ENCODE measurements around the gene NCOA5.

The NCOA5 gene

GRCh38 chr20:46025376-46025783 is 64.4 kb downstream of the NCOA5 start:
- Histone ChIP-seq H3K4me3 (ENCODE audit: extremely low read depth, insufficient read depth, low read length, poor library complexity, severe bottlenecking) (no peak overlapping the region), H3K27ac (ENCODE audit: low read depth, low read length, severe bottlenecking) (no peak overlapping the region), H3K36me3 (ENCODE audit: control insufficient read depth, insufficient read depth, low read length) (no peaks in the 10 kb centered on the region), H3K4me1 (ENCODE audit: control insufficient read depth, insufficient read depth, low read length, poor library complexity, severe bottlenecking) (peaks cover 12% of the 10 kb centered on the region), H3K9me3 (ENCODE audit: control insufficient read depth, low read length) (no peaks in the 10 kb centered on the region)
- WGBS, 2 experiments (ENCODE audit: insufficient coverage in 2 of 2), result 77 to 82% methylated on average over 8 to 9 of the region's 10 CpGs

DNA sequence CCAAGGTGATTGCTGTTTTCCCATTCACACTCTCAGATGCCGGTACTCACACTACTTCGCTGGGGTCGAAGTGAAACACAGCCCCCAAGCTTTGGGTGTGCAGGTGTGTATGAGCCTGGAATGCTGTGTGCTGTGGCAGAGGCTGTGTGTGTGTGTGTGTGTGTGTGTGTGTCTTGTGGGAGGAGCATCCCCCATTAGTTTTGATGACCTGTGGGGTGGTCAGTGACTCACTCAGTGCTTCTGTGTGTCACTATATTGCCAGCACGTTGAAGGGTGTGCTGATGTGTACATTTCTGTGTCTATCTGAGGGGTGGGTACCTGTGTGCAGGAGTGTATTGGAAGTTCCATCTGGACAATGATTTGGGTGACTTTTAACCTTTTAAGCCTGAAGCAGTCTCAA is 65.8 kb downstream of the NCOA5 start:
- peaks cover 5% of the 10 kb centered on the region for H3K4me1 ChIP-seq (ENCODE audit: control insufficient read depth, insufficient read depth, low read length, poor library complexity, severe bottlenecking)
- no peak overlapping the region for H3K4me3 ChIP-seq (ENCODE audit: extremely low read depth, insufficient read depth, low read length, poor library complexity, severe bottlenecking)
- no peaks in the 10 kb centered on the region for H3K9me3 ChIP-seq (ENCODE audit: control insufficient read depth, low read length)
- H3K36me3 ChIP-seq (ENCODE audit: control insufficient read depth, insufficient read depth, low read length), result no peaks in the 10 kb centered on the region
- H3K27ac ChIP-seq (ENCODE audit: low read depth, low read length, severe bottlenecking), result no peak overlapping the region
- 75% methylated on average over 1 of the region's 4 CpGs; no CpG with 5 or more reads in 1 of the 2 experiments for WGBS, 2 experiments (ENCODE audit: insufficient coverage in 2 of 2)

DNA sequence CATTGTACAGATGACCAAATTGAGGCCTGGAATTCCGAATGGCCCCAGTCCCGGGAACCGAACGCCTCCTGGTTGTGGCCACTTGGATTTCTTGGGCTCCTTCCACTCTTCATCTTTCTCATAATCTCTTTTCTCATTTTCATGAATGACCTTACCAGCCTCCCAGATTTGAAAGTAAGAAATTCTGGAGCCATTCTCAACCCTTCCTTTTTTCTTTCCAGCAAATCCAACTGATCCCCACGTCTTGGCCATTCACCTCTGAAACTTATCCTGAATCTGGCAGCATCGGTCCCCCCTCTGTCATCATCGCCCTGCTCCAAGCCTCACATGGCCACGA is 66.6 kb downstream of the NCOA5 start:
- no peaks in the 10 kb centered on the region for H3K9me3 ChIP-seq (ENCODE audit: control insufficient read depth, low read length)
- H3K36me3 ChIP-seq (ENCODE audit: control insufficient read depth, insufficient read depth, low read length), result no peaks in the 10 kb centered on the region
- WGBS, 2 experiments (ENCODE audit: insufficient coverage in 2 of 2), result 33 to 39% methylated on average over 8 of the region's 8 CpGs
- H3K4me1 ChIP-seq (ENCODE audit: control insufficient read depth, insufficient read depth, low read length, poor library complexity, severe bottlenecking), result peaks cover 4% of the 10 kb centered on the region
- no peak overlapping the region for H3K4me3 ChIP-seq (ENCODE audit: extremely low read depth, insufficient read depth, low read length, poor library complexity, severe bottlenecking)
- H3K27ac ChIP-seq (ENCODE audit: low read depth, low read length, severe bottlenecking), result no peak overlapping the region

DNA sequence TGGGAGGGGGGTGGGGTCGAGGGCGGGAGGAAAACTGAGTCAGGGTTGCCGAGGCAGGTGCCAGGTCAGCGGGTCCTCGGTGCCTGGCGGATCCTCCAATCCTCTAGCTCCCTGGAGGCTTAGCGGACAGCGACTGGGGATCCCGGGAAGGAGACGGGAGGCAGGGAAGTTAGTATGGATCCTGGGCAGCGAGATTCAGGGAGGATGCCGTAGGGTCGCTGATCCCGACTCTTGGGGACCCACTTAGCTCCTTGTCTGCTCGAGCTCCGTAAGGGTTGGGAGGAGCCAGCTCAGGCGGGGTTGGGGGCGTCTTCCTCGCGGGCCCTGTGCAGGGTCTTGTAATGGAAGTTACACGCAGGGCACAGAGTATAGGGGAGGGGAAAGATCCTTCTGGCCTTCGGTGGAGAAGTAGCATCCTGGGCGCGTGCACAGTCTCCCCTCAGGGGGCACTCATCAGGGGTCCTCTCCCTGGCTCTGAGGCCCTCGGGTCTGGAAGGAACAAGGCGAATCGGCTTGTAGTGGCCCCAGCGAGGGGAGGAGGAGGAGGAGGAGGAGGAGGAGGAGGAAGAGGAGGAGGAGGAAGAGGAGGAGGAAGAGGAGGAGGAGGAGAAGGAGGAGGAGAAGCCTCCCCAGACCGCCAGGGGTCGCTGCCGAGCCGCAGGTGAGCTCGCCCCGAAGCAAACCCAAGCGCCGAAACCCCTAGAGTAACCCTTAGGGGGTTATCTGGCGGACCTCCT is 67.2 kb downstream of the NCOA5 start:
- H3K4me1 ChIP-seq (ENCODE audit: control insufficient read depth, insufficient read depth, low read length, poor library complexity, severe bottlenecking), result peaks cover 4% of the 10 kb centered on the region
- 3% methylated on average over 19 to 29 of the region's 37 CpGs for WGBS, 2 experiments (ENCODE audit: insufficient coverage in 2 of 2)
- H3K27ac ChIP-seq (ENCODE audit: low read depth, low read length, severe bottlenecking), result no peak overlapping the region
- no peaks in the 10 kb centered on the region for H3K36me3 ChIP-seq (ENCODE audit: control insufficient read depth, insufficient read depth, low read length)
- H3K4me3 ChIP-seq (ENCODE audit: extremely low read depth, insufficient read depth, low read length, poor library complexity, severe bottlenecking), result peak overlapping the region; percentile 64
- no peaks in the 10 kb centered on the region for H3K9me3 ChIP-seq (ENCODE audit: control insufficient read depth, low read length)

DNA sequence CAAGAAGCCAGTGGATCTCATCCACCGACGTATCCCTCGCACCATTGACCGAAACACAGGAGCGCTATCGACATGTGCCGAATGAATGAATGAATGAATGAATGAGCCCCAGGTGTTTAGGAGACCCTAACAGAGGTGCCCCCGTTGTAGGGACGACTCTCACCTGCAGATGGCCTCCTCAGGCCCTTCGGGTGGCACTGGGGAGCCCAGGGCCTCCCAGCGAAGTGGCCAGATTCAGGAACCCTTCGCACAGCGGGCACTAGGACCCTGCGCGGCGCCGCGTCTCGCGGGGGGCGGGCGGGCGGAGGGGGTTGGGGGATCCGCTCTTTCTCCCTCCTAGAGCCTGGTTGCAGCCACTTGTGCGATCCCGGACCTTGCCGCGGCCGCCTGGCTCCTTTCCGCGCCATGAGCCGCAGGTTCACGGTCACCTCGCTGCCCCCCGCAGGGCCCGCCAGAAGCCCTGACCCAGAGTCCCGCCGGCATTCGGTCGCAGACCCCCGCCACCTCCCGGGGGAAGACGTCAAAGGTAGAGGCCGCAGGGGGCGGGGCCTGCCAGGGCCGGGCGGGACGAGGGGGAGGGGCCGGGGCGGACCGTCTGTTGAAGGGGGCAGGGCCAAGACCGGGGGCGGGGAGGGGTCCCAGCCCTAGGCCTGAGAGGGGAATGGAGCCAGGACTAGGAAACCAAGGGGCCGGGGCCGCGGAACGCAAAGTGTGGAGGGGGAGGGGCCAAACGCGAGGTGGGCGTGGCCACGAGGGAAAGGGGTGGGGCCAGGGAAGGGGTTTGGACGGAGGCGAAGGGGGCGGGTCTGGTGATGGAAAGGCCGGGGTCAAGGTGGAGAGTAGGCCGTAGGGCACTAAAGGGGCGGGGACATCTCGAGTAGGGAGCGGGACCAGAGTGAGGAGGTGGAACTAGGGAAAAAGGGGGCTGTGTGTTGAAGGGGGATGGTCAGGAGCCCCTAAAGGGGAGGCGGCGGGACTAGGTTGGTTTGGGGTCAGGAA is 68.1 kb downstream of the NCOA5 start:
- no peaks in the 10 kb centered on the region for H3K36me3 ChIP-seq (ENCODE audit: control insufficient read depth, insufficient read depth, low read length)
- H3K4me3 ChIP-seq (ENCODE audit: extremely low read depth, insufficient read depth, low read length, poor library complexity, severe bottlenecking), result peak overlapping the region; percentile 64
- 8 to 10% methylated on average over 47 to 53 of the region's 71 CpGs for WGBS, 2 experiments (ENCODE audit: insufficient coverage in 2 of 2)
- no peaks in the 10 kb centered on the region for H3K9me3 ChIP-seq (ENCODE audit: control insufficient read depth, low read length)
- H3K27ac ChIP-seq (ENCODE audit: low read depth, low read length, severe bottlenecking), result peak overlapping the region; percentile 45
- peaks cover 4% of the 10 kb centered on the region for H3K4me1 ChIP-seq (ENCODE audit: control insufficient read depth, insufficient read depth, low read length, poor library complexity, severe bottlenecking)

- WGBS, 2 experiments (ENCODE audit: insufficient coverage in 2 of 2), result 94 to 100% methylated on average over 3 to 4 of the region's 4 CpGs
- H3K9me3 ChIP-seq (ENCODE audit: control insufficient read depth, low read length), result no peaks in the 10 kb centered on the region
- no peak overlapping the region for H3K27ac ChIP-seq (ENCODE audit: low read depth, low read length, severe bottlenecking)
- peaks cover 4% of the 10 kb centered on the region for H3K4me1 ChIP-seq (ENCODE audit: control insufficient read depth, insufficient read depth, low read length, poor library complexity, severe bottlenecking)
- H3K4me3 ChIP-seq (ENCODE audit: extremely low read depth, insufficient read depth, low read length, poor library complexity, severe bottlenecking), result no peak overlapping the region
- no peaks in the 10 kb centered on the region for H3K36me3 ChIP-seq (ENCODE audit: control insufficient read depth, insufficient read depth, low read length)
These were observed 69.2 kb downstream of the NCOA5 start for GRCh38 chr20:46020555-46020954.

DNA sequence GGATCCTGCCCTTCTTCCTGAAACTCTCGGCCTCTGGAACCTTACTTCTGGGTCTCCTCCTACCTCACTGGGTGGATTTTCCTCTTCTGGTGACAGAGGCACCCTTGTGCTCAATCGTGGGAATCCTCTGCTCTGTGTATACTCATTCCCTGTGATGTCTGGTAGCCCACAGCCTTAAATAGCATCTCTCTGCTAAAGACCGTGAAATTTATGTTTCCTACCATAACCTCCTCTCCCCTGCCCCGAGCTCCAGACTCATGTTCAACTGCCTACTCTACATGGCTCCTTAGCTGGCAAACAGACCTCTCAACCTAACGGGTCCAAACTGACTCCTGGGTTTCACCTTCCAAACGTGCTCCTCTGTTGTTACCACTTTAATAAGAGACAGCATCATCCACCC is 71.2 kb downstream of the NCOA5 start:
- H3K4me3 ChIP-seq (ENCODE audit: extremely low read depth, insufficient read depth, low read length, poor library complexity, severe bottlenecking), result no peak overlapping the region
- 81 to 84% methylated on average over 6 of the region's 6 CpGs for WGBS, 2 experiments (ENCODE audit: insufficient coverage in 2 of 2)
- no peaks in the 10 kb centered on the region for H3K9me3 ChIP-seq (ENCODE audit: control insufficient read depth, low read length)
- no peaks in the 10 kb centered on the region for H3K36me3 ChIP-seq (ENCODE audit: control insufficient read depth, insufficient read depth, low read length)
- H3K4me1 ChIP-seq (ENCODE audit: control insufficient read depth, insufficient read depth, low read length, poor library complexity, severe bottlenecking), result peaks cover 4% of the 10 kb centered on the region
- H3K27ac ChIP-seq (ENCODE audit: low read depth, low read length, severe bottlenecking), result no peak overlapping the region

DNA sequence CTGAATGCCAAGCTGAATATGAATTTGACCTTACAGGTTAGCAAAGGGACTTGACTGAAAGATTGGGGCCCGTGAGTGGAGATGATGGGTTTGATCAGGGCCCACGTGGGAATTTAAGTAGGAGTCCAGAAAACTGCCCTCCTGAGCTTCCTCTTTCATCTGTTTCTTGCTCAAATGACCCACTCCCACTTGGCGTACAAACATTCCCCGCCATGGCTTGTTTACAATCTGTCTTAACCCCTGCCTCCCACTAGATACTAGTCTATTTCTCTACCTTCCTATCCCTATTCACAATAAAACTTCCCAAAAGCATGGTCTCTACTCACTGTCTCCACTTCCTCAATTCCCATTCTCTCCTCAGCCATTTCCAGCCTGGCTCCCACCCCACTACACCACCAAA is 71.7 kb downstream of the NCOA5 start:
- no peak overlapping the region for H3K4me3 ChIP-seq (ENCODE audit: extremely low read depth, insufficient read depth, low read length, poor library complexity, severe bottlenecking)
- WGBS, 2 experiments (ENCODE audit: insufficient coverage in 2 of 2), result 89 to 98% methylated on average over 2 to 4 of the region's 4 CpGs
- H3K36me3 ChIP-seq (ENCODE audit: control insufficient read depth, insufficient read depth, low read length), result no peaks in the 10 kb centered on the region
- H3K4me1 ChIP-seq (ENCODE audit: control insufficient read depth, insufficient read depth, low read length, poor library complexity, severe bottlenecking), result peaks cover 6% of the 10 kb centered on the region
- H3K9me3 ChIP-seq (ENCODE audit: control insufficient read depth, low read length), result no peaks in the 10 kb centered on the region
- H3K27ac ChIP-seq (ENCODE audit: low read depth, low read length, severe bottlenecking), result no peak overlapping the region

GRCh38 chr20:46017272-46017671 is 72.5 kb downstream of the NCOA5 start:
- no peak overlapping the region for H3K27ac ChIP-seq (ENCODE audit: low read depth, low read length, severe bottlenecking)
- H3K4me3 ChIP-seq (ENCODE audit: extremely low read depth, insufficient read depth, low read length, poor library complexity, severe bottlenecking), result no peak overlapping the region
- no peaks in the 10 kb centered on the region for H3K9me3 ChIP-seq (ENCODE audit: control insufficient read depth, low read length)
- WGBS, 2 experiments (ENCODE audit: insufficient coverage in 2 of 2), result 100% methylated on average over 1 of the region's 4 CpGs; no CpG with 5 or more reads in 1 of the 2 experiments
- H3K36me3 ChIP-seq (ENCODE audit: control insufficient read depth, insufficient read depth, low read length), result no peaks in the 10 kb centered on the region
- peaks cover 6% of the 10 kb centered on the region for H3K4me1 ChIP-seq (ENCODE audit: control insufficient read depth, insufficient read depth, low read length, poor library complexity, severe bottlenecking)

DNA sequence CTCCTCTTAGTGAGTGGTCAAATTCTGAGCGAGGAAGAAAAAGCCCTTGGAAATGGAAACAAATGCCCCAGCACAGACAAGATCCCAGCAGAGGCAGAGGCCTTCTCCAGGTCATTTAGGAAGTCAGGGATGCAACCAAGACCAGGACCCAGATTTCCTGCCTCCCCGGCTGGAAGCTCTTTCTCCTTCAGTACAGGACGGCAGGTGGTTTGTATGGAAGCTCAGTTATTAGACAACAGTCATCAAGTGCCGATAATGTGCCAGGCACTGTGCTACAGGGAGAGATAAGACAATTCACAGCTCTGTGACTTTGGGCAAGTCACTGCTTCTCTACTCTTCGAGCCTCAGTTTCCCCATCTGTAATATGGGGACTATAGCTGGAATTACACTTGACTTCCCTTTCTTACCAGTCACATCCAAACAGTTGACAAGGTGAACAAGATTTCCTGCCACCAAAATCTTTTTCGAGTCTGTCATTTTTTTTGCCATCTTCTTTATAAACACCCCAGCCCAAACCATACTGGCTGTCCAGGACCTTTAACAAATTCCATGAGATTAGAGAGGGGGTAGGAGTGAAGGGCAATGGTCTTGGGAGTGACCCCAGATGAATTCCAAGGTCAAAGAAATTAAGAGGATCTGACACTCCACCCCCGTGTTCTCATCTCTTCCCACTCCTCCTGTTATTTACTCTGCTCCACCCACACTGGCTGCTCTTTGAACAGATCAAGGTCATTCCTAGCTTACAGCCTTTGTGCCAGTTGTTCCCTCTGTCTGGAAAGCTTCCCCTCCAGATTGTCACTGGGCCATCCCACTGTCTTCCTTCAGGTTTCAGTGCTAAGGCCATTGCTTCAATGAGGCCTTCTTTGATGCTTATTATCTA is 75.0 kb downstream of the NCOA5 start:
- WGBS, 2 experiments (ENCODE audit: insufficient coverage in 2 of 2), result 80 to 83% methylated on average over 4 to 7 of the region's 7 CpGs
- H3K4me1 ChIP-seq (ENCODE audit: control insufficient read depth, insufficient read depth, low read length, poor library complexity, severe bottlenecking), result peaks cover 3% of the 10 kb centered on the region
- no peaks in the 10 kb centered on the region for H3K9me3 ChIP-seq (ENCODE audit: control insufficient read depth, low read length)
- H3K4me3 ChIP-seq (ENCODE audit: extremely low read depth, insufficient read depth, low read length, poor library complexity, severe bottlenecking), result no peak overlapping the region
- H3K36me3 ChIP-seq (ENCODE audit: control insufficient read depth, insufficient read depth, low read length), result no peaks in the 10 kb centered on the region
- no peak overlapping the region for H3K27ac ChIP-seq (ENCODE audit: low read depth, low read length, severe bottlenecking)

All from mesodermal cell (in vitro differentiated cells).